HCT116 (cell line): ENCODE measurements around the gene TMEM151A. TPM values are rescaled to one million over a fixed set of nuclear protein-coding genes. Genes with fewer than 3 reads are reported as not detected.

Source experiments
- ATAC-seq: fragments of 200-7000 bp; cut with Tn5 transposase; 2 replicates; pipeline ENCODE4 v1.9.1; 2020; ENCODE audit warnings: mild to moderate bottlenecking, moderate library complexity
- BruUV-seq: library from RNA; stranded (reverse); fragments of 400-500 nt; replicated peaks from 2 replicates; lab custom pipeline; 2021; lab: Mats Ljungman, UMichigan
- CTCF ChIA-PET: fragments of 300-600 bp; sonication (Branson Sonifier 250); formaldehyde crosslinking; loops from one replicate; lab custom pipeline; 2021; ENCODE audit warnings: antibody characterized with exemption; lab: Charles Lee
- POLR2A ChIA-PET: fragments of 300-600, 350-600 bp; sonication (Branson Sonifier 250); formaldehyde crosslinking; loops from one replicate; lab custom pipeline; 2021; ENCODE audit warnings: antibody characterized with exemption; lab: Charles Lee
- RAD21 ChIA-PET, 2 experiments: fragments of 300-600 bp; sonication (Branson Sonifier 250); formaldehyde crosslinking; loops; one replicate each; lab custom pipeline; 2023; ENCODE audit warnings: low total read pairs in 2 of 2; ENCODE audit not compliant: uncharacterized antibody in 2 of 2, unreplicated experiment in 2 of 2, low non-redundant PET in 1 of 2; lab: Charles Lee
- DNase-seq: peaks from one replicate; pipeline ENCODE4 v3.0.0-alpha.2; 2010; ENCODE audit warnings: low read depth, low spot score
- H2AFZ ChIP-seq: fragments of 200-600 bp; shearing (Covaris generic), sonication (generic); 2 replicates; pipeline ENCODE4 v1.6.1; 2017; ENCODE audit warnings: low read depth, mixed run types, mixed read lengths, antibody characterized with exemption, low read length; ENCODE audit not compliant: poor library complexity, severe bottlenecking
- H3K27ac ChIP-seq: 2 replicates; pipeline ENCODE4 v1.5.1; 2012; ENCODE audit warnings: low read depth, low read length
- H3K27me3 ChIP-seq: fragments of 200-600 bp; sonication (generic); 2 replicates; pipeline ENCODE4 v1.6.1; 2016; ENCODE audit warnings: mixed run types, low read length, mixed read lengths; ENCODE audit not compliant: insufficient read depth
- H3K36me3 ChIP-seq, 2 experiments: fragments of 200-500 bp in 1 of 2; fragments of 200-600 bp in 1 of 2; sonication (Bioruptor generic) in 1 of 2; sonication (generic) in 1 of 2; 2 replicates each; pipeline versions ENCODE4 v1.5.1 to v1.6.1; 2014 to 2016; ENCODE audit warnings: low read length in 2 of 2, inconsistent platforms in 1 of 2, mixed read lengths in 1 of 2, mixed run types in 1 of 2; ENCODE audit not compliant: insufficient read depth in 2 of 2, control insufficient read depth in 1 of 2
- H3K4me1 ChIP-seq, 2 experiments: fragments of 200-600 bp in 1 of 2; sonication (generic) in 1 of 2; 2 replicates each; pipeline versions ENCODE4 v1.5.1 to v1.6.1; 2012 to 2017; ENCODE audit warnings: low read length in 2 of 2, inconsistent platforms in 1 of 2, mild to moderate bottlenecking in 1 of 2, mixed read lengths in 1 of 2, mixed run types in 1 of 2, moderate library complexity in 1 of 2; ENCODE audit not compliant: insufficient read depth in 2 of 2, control insufficient read depth in 1 of 2
- H3K4me2 ChIP-seq: fragments of 200-600 bp; sonication (generic); 2 replicates; pipeline ENCODE4 v1.6.1; 2017; ENCODE audit warnings: mixed run types, low read length, mixed read lengths
- H3K4me3 ChIP-seq, 2 experiments: fragments of 200-600 bp in 1 of 2; sonication (generic) in 1 of 2; replicated peaks in 1 of 2; 2 replicates each; pipeline ENCODE4 v1.5.1; 2011 to 2016; ENCODE audit warnings: low read length in 2 of 2, control low read depth in 1 of 2, low read depth in 1 of 2, mild to moderate bottlenecking in 1 of 2, mixed read lengths in 1 of 2, mixed run types in 1 of 2
- H3K79me2 ChIP-seq: fragments of 200-600 bp; sonication (generic); 2 replicates; pipeline ENCODE4 v1.6.1; 2017; ENCODE audit warnings: mild to moderate bottlenecking, mixed run types, low read length, moderate library complexity, mixed read lengths; ENCODE audit not compliant: insufficient read depth
- H3K9ac ChIP-seq: fragments of 200-600 bp; sonication (generic); 2 replicates; pipeline ENCODE4 v1.6.1; 2016; ENCODE audit warnings: low read length, mixed read lengths
- H3K9me2 ChIP-seq: fragments of 200-600 bp; sonication (generic), shearing (Covaris generic); 2 replicates; pipeline ENCODE4 v1.6.1; 2017; ENCODE audit warnings: mixed run types, mild to moderate bottlenecking, moderate library complexity; ENCODE audit not compliant: insufficient read depth
- H3K9me3 ChIP-seq, 2 experiments: fragments of 200-500 bp in 1 of 2; fragments of 200-600 bp in 1 of 2; sonication (Bioruptor generic) in 1 of 2; sonication (generic) in 1 of 2; 2 replicates each; pipeline ENCODE4 v1.6.1; 2014 to 2017; ENCODE audit warnings: low read length in 2 of 2, mixed read lengths in 2 of 2, inconsistent platforms in 1 of 2, low read depth in 1 of 2, mild to moderate bottlenecking in 1 of 2, mixed run types in 1 of 2, moderate library complexity in 1 of 2; ENCODE audit not compliant: control insufficient read depth in 1 of 2, insufficient read depth in 1 of 2
- H4K20me1 ChIP-seq: fragments of 200-600 bp; sonication (generic), shearing (Covaris generic); 2 replicates; pipeline ENCODE4 v1.6.1; 2017; ENCODE audit warnings: mixed run types, mild to moderate bottlenecking, moderate library complexity; ENCODE audit not compliant: insufficient read depth
- EGR1 ChIP-seq: IDR thresholded peaks from 2 replicates; pipeline ENCODE4 v1.6.1; 2012; ENCODE audit warnings: low read depth
- ELF1 ChIP-seq: IDR thresholded peaks from 2 replicates; pipeline ENCODE4 v1.6.1; 2012; ENCODE audit warnings: low read depth, borderline replicate concordance
- EZH2 ChIP-seq: fragments of 200-600 bp; sonication (generic); IDR thresholded peaks from 2 replicates; pipeline ENCODE4 v1.6.1; 2017; ENCODE audit warnings: antibody characterized with exemption, mixed run types
- FOSL1 ChIP-seq: IDR thresholded peaks from 2 replicates; pipeline ENCODE4 v1.6.1; 2012; ENCODE audit warnings: low read depth
- JUND ChIP-seq: IDR thresholded peaks from 2 replicates; pipeline ENCODE4 v1.6.1; 2012
- POLR2A ChIP-seq: IDR thresholded peaks from 2 replicates; pipeline ENCODE4 v1.7.0; 2011; ENCODE audit warnings: borderline replicate concordance; ENCODE audit not compliant: insufficient read depth, insufficient read length; ENCODE audit errors: extremely low read depth
- RAD21 ChIP-seq: IDR thresholded peaks from 2 replicates; pipeline ENCODE4 v1.6.1; 2012; ENCODE audit warnings: low read depth, mild to moderate bottlenecking
- ZFX ChIP-seq: fragments of 450-650 bp; IDR thresholded peaks from 2 replicates; pipeline ENCODE4 v1.6.1; 2017
- intact Hi-C: fragments of 100-400 bp; cut with micrococcal nuclease; formaldehyde crosslinking; loops from 2 replicates; pipeline ENCODE4 v1.10.0; 2022
- total RNA-seq: library from RNA; stranded (reverse); gene quantifications from one replicate; pipeline ENCODE4 v1.2.1, GENCODE V29; 2021; ENCODE audit not compliant: unreplicated experiment
- TF ChIP-seq, protein P1 (sequence below): IDR thresholded peaks from 2 replicates; pipeline ENCODE4 v1.6.1; 2012
- TF ChIP-seq, protein P2 (sequence below): IDR thresholded peaks from 2 replicates; pipeline ENCODE4 v1.6.1; 2011; ENCODE audit warnings: mild to moderate bottlenecking, low read length, moderate library complexity; ENCODE audit not compliant: insufficient replicate concordance; ENCODE audit errors: extremely low read depth
- TF ChIP-seq, protein P3 (sequence below): IDR thresholded peaks from 2 replicates; pipeline ENCODE4 v1.6.1; 2012; ENCODE audit warnings: low read depth
- TF ChIP-seq, protein P4 (sequence below): IDR thresholded peaks from 2 replicates; pipeline ENCODE4 v1.6.1; 2012

The TMEM151A gene
- total RNA-seq, 1 experiment from 2014 or later: 5.9 TPM

DNA sequence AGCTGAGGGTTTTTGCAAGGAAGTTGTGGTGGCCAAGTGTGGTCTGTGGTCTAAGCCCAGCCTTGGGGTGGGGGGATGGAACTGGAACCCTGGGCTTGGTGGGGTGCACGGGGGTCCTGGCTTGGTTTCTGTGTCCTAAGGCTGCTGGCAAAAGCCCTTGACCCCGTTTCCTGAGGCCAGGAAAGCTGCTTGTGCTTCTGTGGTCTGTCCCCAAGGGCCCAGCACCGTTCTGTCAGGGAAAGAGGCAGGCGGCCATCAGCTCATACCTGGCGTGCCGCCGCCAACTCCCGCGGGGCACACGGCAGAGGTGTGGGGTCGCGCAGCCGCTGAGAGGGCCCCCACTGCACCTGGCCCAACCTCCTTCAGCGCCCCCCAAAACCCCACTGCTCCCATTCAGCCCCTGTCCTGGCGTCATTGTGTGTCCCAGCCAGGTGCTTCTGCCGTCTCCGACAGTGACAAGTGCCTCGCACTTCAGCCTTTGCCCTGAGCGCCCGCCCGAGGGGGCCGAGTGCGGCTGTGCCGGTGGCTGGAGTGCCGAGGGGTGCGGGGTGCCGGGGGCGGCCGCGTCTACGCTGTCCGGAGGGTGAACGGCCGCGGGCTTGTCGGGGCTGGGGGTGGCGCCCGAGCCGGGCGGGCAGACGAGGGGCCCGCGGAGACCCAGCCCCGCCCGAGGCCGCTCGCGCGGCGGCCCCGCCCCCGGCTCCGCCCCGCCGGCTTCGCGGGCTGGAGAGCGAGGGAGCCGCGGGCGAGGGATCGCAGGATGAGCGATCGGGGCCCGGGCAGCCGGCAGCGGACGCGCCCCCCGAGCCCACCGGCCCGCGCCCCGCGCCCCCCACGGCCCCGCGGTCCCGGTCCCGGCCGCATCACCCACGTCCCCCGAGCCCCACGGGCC is 14.0 kb upstream of the TMEM151A start, which contains the start of gene CNIH2:
Gene CNIH2, plus strand, starts transcription at position 705 of the 892 bp plus-strand sequence. CDS start 282 bp downstream, outside the sequence.
- intact Hi-C loops: no loop called here
- ATAC-seq: peak; percentile 44
- POLR2A ChIA-PET: interaction anchor here (0.9 kb wide), 1 partner anchor 12 kb away, joined by 3 read pairs; the partner anchor contains the start of gene YIF1A
- BruUV-seq: no TSS peak
- H3K36me3 ChIP-seq: peaks cover 7 to 9% of the 10 kb centered on the region in 2 experiments; a peak in 3 of 4 replicates
- no peak within 1 kb of the TSS for H3K4me3 ChIP-seq
- no peak within 1 kb of the TSS for H3K9ac ChIP-seq
- no peak within 1 kb of the TSS for H2AFZ ChIP-seq
- H3K79me2 ChIP-seq: no peaks in the 10 kb centered on the region
- TF ChIP-seq, protein P1, sequence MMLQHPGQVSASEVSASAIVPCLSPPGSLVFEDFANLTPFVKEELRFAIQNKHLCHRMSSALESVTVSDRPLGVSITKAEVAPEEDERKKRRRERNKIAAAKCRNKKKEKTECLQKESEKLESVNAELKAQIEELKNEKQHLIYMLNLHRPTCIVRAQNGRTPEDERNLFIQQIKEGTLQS: no peak
- TF ChIP-seq, protein P2, sequence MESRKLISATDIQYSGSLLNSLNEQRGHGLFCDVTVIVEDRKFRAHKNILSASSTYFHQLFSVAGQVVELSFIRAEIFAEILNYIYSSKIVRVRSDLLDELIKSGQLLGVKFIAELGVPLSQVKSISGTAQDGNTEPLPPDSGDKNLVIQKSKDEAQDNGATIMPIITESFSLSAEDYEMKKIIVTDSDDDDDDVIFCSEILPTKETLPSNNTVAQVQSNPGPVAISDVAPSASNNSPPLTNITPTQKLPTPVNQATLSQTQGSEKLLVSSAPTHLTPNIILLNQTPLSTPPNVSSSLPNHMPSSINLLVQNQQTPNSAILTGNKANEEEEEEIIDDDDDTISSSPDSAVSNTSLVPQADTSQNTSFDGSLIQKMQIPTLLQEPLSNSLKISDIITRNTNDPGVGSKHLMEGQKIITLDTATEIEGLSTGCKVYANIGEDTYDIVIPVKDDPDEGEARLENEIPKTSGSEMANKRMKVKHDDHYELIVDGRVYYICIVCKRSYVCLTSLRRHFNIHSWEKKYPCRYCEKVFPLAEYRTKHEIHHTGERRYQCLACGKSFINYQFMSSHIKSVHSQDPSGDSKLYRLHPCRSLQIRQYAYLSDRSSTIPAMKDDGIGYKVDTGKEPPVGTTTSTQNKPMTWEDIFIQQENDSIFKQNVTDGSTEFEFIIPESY: no peak
- TF ChIP-seq FOSL1: no peak
- TF ChIP-seq EGR1: no peak
- no peak for TF ChIP-seq EZH2
- TF ChIP-seq ZFX: no peak
- TF ChIP-seq, protein P3, sequence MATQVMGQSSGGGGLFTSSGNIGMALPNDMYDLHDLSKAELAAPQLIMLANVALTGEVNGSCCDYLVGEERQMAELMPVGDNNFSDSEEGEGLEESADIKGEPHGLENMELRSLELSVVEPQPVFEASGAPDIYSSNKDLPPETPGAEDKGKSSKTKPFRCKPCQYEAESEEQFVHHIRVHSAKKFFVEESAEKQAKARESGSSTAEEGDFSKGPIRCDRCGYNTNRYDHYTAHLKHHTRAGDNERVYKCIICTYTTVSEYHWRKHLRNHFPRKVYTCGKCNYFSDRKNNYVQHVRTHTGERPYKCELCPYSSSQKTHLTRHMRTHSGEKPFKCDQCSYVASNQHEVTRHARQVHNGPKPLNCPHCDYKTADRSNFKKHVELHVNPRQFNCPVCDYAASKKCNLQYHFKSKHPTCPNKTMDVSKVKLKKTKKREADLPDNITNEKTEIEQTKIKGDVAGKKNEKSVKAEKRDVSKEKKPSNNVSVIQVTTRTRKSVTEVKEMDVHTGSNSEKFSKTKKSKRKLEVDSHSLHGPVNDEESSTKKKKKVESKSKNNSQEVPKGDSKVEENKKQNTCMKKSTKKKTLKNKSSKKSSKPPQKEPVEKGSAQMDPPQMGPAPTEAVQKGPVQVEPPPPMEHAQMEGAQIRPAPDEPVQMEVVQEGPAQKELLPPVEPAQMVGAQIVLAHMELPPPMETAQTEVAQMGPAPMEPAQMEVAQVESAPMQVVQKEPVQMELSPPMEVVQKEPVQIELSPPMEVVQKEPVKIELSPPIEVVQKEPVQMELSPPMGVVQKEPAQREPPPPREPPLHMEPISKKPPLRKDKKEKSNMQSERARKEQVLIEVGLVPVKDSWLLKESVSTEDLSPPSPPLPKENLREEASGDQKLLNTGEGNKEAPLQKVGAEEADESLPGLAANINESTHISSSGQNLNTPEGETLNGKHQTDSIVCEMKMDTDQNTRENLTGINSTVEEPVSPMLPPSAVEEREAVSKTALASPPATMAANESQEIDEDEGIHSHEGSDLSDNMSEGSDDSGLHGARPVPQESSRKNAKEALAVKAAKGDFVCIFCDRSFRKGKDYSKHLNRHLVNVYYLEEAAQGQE: no peak
- TF ChIP-seq RAD21: no peak
- TF ChIP-seq ELF1: no peak
- TF ChIP-seq POLR2A: no peak
- TF ChIP-seq JUND: no peak
- TF ChIP-seq, protein P4, sequence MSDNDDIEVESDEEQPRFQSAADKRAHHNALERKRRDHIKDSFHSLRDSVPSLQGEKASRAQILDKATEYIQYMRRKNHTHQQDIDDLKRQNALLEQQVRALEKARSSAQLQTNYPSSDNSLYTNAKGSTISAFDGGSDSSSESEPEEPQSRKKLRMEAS: no peak
- no peak within 1 kb of the TSS for H3K4me2 ChIP-seq
- H3K9me3 ChIP-seq: no peaks in the 10 kb centered on the region
- CTCF ChIA-PET: no interaction called here
- RAD21 ChIA-PET: no interaction called here
- no peaks in the 10 kb centered on the region for H3K9me2 ChIP-seq
- no peaks in the 10 kb centered on the region for H3K27me3 ChIP-seq
- DNase-seq: no peak
- H4K20me1 ChIP-seq: no peaks in the 10 kb centered on the region
- no peak within 1 kb of the TSS for H3K27ac ChIP-seq
- H3K4me1 ChIP-seq: peaks cover 0 to 20% of the 10 kb centered on the region in 2 experiments; a peak in 2 of 4 replicates
